Measurements from ENCODE around the gene AGMAT. TPM values are rescaled to one million over a fixed set of nuclear protein-coding genes. Genes with fewer than 3 reads are reported as not detected.

Gene AGMAT
- total and polyA plus RNA-seq, 9 of the 15 experiments (the other 6 are each of a cell fraction or from before 2014, with no cell fraction given) = not detected

DNA sequence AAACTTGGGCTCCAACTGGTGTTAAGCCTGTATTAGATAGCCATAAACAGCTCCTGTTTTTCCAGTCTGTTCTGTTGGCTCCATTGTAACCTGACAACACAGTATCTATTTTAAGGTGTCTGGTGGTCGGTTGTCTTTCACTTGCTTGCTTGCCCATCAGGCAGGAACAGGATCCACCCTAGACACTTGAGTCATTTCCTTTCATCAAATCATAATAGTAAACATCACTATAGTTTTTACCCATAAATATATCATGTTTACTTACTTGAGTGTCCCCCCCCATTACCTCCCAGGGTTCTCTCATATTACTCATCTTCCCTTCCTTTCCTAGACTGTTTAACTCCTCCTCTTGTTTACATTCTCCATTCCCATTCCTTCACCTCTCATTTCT, 35.3 kb upstream of the AGMAT start (continued):
- TF ChIP-seq, protein P1, sequence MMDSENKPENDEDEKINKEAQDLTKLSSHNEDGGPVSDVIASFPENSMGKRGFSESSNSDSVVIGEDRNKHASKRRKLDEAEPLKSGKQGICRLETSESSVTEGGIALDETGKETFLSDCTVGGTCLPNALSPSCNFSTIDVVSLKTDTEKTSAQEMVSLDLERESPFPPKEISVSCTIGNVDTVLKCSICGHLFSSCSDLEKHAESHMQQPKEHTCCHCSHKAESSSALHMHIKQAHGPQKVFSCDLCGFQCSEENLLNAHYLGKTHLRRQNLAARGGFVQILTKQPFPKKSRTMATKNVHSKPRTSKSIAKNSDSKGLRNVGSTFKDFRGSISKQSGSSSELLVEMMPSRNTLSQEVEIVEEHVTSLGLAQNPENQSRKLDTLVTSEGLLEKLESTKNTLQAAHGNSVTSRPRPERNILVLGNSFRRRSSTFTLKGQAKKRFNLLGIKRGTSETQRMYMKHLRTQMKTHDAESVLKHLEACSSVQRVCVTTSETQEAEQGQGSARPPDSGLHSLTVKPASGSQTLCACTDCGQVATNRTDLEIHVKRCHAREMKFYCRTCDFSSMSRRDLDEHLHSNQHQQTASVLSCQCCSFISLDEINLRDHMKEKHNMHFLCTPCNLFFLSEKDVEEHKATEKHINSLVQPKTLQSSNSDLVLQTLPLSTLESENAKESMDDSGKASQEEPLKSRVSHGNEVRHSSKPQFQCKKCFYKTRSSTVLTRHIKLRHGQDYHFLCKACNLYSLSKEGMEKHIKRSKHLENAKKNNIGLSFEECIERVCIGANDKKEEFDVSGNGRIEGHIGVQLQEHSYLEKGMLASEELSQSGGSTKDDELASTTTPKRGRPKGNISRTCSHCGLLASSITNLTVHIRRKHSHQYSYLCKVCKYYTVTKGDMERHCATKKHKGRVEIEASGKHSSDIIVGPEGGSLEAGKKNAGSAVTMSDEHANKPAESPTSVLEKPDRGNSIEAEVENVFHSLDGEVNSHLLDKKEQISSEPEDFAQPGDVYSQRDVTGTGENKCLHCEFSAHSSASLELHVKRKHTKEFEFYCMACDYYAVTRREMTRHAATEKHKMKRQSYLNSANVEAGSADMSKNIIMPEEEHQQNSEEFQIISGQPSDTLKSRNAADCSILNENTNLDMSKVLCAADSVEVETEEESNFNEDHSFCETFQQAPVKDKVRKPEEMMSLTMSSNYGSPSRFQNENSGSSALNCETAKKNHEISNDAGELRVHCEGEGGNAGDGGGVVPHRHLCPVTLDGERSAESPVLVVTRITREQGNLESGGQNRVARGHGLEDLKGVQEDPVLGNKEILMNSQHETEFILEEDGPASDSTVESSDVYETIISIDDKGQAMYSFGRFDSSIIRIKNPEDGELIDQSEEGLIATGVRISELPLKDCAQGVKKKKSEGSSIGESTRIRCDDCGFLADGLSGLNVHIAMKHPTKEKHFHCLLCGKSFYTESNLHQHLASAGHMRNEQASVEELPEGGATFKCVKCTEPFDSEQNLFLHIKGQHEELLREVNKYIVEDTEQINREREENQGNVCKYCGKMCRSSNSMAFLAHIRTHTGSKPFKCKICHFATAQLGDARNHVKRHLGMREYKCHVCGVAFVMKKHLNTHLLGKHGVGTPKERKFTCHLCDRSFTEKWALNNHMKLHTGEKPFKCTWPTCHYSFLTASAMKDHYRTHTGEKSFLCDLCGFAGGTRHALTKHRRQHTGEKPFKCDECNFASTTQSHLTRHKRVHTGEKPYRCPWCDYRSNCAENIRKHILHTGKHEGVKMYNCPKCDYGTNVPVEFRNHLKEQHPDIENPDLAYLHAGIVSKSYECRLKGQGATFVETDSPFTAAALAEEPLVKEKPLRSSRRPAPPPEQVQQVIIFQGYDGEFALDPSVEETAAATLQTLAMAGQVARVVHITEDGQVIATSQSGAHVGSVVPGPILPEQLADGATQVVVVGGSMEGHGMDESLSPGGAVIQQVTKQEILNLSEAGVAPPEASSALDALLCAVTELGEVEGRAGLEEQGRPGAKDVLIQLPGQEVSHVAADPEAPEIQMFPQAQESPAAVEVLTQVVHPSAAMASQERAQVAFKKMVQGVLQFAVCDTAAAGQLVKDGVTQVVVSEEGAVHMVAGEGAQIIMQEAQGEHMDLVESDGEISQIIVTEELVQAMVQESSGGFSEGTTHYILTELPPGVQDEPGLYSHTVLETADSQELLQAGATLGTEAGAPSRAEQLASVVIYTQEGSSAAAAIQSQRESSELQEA (IDR thresholded peaks at IDR 0.05; ENCODE audit: low read depth) = no peak
- TF ChIP-seq ZBTB9 (CRISPR knock-in tag; IDR thresholded peaks at IDR 0.05) (no peak), SMARCA4 (IDR thresholded peaks at IDR 0.05) (peak; percentile 43), PPARD (CRISPR knock-in tag; IDR thresholded peaks at IDR 0.05) (no peak), RBM34 (IDR thresholded peaks at IDR 0.05; ENCODE audit: borderline replicate concordance, insufficient read depth, low read length) (no peak), NFATC3 (IDR thresholded peaks at IDR 0.05) (no peak), RBM39 (optimal IDR thresholded peaks at IDR 0.05; ENCODE audit: low read depth, low read length) (no peak), ZNF449 (CRISPR knock-in tag; IDR thresholded peaks at IDR 0.05) (no peak), NBN (IDR thresholded peaks at IDR 0.05; ENCODE audit: low read depth) (no peak)
- TF ChIP-seq, protein P2, sequence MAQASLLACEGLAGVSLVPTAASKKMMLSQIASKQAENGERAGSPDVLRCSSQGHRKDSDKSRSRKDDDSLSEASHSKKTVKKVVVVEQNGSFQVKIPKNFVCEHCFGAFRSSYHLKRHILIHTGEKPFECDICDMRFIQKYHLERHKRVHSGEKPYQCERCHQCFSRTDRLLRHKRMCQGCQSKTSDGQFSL (CRISPR knock-in tag; IDR thresholded peaks at IDR 0.05) = no peak; the same call in 1 of the 2 replicates
- TF ChIP-seq, protein P2 (tag; IDR thresholded peaks at IDR 0.05) = 0 out of 4 replicates have a peak, but pooled peaks of 1 of the 2 experiments have one; percentile 24
- TF ChIP-seq, protein P3, sequence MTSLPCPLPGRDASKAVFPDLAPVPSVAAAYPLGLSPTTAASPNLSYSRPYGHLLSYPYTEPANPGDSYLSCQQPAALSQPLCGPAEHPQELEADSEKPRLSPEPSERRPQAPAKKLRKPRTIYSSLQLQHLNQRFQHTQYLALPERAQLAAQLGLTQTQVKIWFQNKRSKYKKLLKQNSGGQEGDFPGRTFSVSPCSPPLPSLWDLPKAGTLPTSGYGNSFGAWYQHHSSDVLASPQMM (CRISPR knock-in tag; IDR thresholded peaks at IDR 0.05) = no peak

All from K562 (cell line).